HG03280 (cell line): ENCODE measurements around the gene R3HDM2.

ENCODE experiments used
- ATAC-seq: cut with Tn5 transposase; IDR thresholded peaks from one replicate; pipeline ENCODE4 v1.9.1; 2021; ENCODE audit warnings: mild to moderate bottlenecking, moderate library complexity; ENCODE audit not compliant: unreplicated experiment

R3HDM2 gene

DNA sequence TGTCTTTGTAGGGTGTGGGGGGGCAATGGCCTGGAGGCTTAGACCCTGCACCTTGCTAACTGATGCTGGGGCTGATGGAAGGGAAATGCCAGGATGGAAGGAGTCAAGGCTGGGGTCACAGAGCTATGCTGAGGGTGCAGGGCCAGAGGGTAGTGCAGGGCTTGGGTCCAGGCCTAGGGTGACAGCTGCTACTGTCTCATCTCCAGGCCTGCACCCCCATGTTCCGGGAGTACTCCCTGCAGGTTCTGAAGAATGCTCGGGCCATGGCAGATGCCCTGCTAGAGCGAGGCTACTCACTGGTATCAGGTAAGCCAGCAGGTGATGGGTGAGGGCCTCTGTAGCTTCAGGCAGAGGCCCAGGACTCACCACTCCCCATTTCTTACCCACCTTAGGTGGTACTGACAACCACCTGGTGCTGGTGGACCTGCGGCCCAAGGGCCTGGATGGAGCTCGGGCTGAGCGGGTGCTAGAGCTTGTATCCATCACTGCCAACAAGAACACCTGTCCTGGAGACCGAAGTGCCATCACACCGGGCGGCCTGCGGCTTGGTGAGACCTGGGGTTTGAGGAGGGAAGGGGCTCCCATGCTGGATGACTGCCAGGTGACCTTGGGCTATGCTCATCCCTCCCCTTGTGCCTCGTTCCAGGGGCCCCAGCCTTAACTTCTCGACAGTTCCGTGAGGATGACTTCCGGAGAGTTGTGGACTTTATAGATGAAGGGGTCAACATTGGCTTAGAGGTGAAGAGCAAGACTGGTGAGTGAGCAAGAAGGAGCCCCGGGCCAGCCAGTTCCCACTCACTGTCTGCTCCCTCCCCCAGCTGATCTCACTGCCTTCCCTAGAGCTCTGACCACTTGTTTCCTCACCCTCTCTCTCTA lies 197.2 kb downstream of the R3HDM2 start:
- ATAC-seq = no peak

DNA sequence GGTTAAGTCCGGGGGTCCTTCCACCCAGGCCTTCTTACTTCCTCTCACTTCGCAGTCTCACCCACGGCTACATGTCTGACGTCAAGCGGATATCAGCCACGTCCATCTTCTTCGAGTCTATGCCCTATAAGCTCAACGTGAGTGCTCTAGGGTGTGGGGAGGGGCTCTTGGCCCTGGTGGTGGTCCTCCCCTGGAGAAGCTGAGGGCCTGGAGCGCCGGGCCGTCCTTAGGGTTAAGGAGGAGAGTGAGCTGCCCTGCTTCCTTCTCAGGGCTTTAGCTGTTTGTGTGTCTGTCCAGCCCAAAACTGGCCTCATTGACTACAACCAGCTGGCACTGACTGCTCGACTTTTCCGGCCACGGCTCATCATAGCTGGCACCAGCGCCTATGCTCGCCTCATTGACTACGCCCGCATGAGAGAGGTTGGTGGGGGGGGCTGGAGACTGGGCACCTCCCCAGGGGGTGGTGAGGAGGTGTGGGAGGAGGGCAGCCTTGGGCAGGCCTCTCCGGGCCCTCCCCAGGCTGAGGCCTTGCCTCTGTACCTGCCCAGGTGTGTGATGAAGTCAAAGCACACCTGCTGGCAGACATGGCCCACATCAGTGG lies 198.6 kb downstream of the R3HDM2 start:
- ATAC-seq = no peak

DNA sequence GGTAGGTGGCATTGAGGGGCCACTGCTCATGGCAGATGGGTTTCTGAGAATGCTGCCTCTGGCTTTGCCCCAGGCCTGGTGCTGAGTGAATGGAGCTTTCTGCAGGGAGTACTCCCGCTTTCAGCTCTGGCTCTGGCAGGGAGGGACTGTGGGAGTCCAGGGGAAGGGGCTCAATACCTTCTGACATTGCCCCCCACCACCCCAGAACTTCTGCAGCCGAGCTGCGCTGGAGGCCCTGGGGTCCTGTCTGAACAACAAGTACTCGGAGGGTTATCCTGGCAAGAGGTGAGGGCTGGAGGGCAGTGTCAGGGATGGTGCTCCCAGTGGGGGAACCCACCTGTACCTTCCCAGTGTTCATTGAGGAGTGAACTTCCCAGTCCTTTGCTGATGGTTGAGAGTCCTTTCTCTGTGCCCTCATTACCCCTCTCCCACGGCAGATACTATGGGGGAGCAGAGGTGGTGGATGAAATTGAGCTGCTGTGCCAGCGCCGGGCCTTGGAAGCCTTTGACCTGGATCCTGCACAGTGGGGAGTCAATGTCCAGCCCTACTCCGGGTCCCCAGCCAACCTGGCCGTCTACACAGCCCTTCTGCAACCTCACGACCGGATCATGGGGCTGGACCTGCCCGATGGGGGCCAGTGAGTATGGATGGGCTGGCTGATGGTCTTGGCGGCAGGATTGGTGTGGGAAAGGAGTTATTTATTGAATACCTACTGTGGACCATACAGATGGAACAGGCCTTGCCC lies 199.4 kb downstream of the R3HDM2 start:
- ATAC-seq = no peak

DNA sequence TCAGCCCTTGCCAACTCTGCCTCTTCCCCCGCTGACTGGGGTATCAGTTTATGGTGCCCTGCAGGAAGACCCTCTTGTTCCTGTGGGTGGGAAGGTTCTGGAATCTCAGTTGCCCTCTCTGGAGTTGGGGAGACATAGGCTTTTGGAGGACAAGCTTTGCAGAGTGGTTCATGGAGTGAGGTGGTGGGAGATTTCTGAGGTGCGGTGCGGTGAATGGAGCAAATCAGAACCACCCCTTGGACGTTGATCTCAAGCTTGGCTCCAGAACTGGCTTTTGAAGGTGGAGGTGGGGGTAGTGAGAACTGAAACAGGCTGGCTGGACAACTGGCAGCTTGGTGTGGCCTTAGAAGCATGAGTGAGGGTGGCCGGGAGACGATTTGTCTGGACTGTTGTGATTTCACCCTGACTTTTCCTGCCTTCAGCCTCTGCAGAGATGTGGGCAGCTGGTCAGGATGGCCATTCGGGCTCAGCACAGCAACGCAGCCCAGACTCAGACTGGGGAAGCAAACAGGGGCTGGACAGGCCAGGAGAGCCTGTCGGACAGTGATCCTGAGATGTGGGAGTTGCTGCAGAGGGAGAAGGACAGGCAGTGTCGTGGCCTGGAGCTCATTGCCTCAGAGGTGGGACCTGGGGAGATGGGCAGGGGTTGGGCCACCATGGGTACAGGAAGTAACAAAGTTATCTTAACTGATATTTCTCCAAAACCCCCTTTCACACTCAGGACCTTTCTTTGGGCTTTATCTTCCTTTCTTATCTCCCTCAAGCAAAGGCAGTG lies 200.3 kb downstream of the R3HDM2 start:
- ATAC-seq = no peak

DNA sequence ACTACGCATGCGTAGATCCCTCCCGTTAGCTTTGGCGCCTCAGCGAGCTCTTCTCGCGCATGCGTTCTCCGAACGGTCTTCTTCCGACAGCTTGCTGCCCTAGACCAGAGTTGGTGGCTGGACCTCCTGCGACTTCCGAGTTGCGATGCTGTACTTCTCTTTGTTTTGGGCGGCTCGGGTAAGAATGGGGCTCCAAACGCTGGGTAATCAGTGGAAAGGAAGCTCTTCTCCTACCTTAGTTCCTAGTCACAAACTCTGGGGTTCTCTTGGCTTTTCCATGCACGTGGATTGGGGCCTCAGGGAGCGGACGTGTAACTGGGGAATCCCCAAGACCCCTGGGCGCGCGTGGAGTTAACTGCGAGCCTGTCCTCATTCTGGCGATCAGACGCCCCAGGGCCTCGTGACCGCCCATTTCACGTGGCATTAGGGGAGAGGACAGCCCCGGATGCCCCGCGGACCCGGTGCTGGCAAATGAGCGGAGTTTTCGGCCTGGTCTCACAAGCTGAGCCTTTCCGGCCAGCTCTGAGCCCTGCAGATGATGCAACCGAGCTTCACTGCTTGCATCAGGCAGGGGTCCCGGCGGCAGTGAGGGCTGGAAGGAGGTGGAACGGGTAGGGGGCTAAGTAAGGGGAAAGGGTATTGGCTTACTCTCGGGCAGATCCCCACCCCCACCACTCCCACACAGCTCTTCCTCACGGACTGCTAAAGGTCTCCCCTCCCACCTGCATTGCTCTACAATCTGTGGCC lies 201.0 kb downstream of the R3HDM2 start, which contains the start of gene SHMT2:
SHMT2 (plus strand) TSS at position 78 of the 747 bp plus-strand sequence; CDS start at position 146, 68 bp downstream.
- ATAC-seq = peak; percentile 70

DNA sequence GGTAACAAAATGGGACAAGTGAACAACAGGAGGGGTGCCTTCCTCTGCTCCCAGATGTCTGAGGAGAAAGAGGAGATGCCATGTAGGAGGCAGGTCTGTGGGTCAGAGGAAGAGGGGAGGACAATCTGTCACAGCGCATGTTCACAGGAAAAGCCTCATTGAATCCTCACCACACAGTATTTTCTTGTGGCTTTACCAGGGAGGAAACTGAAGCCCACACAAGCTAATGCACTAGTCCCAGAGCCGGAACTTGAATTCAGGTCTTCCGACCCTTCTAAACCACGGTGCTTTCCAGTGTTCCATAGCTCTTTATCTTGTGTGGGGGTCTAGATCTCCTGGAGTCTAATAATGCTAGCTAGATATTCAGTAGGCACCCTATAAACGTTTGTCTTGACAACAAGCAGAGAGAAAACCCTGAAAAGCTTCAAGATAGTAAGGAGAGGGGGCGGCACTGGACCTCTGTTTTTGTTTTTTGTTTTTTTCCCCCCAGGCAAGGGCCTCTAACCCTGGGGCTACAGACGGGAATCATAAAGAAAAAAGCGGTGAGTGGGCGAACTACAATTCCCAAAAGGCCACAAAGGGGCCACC lies 201.7 kb downstream of the R3HDM2 start:
- ATAC-seq = peak; percentile 0

DNA sequence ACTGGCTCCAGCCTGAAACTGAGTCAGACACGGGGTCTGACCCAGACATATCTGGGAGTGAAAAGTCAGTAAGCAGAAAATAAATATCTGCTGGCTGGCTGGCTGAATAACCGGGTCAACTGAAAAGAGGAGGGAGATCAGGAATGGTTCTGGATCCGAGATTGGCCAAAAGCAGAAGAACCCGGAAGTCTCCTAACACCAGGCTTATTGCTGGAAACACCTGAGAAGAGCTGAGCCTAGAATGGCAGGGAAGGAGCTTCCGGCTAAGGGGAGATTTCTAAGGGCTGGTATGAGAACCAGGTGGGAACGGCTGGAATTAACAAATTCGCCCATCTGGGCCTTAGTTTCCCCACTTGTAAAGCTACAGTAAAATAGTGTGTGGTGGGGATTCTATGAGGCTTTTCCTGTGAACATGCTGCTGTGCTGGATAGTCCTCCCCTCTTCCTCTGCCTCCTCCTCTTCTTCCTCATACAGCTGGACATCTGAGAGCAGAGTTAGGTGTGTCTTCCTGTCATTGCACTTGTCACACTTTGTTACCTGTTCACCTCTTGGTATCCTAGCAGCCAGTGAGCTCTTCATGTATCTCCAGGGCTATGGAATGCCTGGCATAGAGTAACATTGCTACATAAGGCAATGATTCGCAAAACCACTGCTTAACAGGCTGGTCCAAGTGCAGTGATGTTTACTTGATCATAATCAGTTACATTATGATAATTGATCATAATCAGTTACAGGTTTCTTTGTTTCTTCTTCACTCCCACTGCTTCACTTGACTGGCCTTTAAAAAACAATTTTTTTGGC lies 203.3 kb downstream of the R3HDM2 start:
- no peak for ATAC-seq

DNA sequence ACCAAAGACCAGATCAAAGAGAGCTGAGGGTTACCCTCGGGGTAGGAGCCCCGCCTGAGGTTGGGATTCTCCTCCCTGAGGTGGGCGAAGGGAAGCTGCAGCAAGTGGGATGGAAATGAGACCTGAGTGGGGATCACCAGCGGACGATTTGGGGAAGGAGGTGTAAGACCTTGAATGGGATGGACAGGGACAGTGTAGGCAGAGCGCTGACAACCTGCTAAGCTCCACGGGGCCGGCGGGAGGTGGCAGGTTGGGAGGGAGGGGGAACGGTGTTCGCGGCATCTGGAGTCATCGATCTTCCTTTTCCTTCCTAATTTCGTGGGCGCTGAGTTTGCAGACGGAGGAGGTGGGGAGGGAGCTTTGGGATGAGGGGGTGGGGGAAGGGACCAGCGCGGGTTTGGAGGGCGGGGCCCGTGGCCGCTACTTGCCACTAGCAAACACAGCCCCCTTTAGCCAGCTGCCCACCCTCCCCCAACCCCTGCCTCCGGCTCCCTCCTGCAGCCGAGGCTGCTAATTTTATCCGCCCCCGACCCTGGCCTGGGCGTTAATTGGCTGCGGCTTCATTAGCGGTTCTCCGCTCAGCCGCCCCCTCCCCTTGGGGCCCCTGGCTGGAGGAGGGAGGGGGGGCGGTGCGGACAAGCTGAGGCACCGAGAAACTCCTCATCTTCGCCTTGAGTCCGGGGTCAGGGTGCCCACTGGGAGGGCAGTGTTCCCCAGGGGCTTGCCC lies 204.1 kb downstream of the R3HDM2 start:
- no peak for ATAC-seq

DNA sequence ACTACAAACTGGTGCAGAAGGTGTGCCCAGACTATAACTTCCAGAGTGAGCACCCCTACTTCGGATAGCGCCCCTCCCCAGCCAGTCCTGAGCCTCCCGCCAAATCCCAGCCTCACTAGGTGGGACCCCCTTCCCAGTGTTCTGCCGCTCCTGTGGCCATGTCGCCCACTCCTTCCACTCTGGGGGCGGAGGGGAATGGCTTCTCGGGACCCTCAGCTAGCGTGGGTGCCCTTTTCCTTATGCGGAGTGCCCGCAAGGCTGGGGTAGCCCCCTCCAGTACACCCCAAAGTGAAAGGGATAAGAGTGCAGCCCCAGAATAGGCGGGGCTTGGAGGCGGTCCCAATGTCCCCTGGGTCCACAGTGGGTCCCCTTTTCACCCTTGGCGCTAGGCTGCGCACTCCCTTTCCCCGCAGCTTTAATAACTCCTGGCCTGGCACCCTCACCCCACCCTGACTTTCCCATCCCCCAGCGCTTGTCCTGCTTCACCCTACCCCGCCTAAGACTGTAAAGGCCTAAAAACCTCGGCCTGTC lies 205.1 kb downstream of the R3HDM2 start:
- ATAC-seq = no peak

DNA sequence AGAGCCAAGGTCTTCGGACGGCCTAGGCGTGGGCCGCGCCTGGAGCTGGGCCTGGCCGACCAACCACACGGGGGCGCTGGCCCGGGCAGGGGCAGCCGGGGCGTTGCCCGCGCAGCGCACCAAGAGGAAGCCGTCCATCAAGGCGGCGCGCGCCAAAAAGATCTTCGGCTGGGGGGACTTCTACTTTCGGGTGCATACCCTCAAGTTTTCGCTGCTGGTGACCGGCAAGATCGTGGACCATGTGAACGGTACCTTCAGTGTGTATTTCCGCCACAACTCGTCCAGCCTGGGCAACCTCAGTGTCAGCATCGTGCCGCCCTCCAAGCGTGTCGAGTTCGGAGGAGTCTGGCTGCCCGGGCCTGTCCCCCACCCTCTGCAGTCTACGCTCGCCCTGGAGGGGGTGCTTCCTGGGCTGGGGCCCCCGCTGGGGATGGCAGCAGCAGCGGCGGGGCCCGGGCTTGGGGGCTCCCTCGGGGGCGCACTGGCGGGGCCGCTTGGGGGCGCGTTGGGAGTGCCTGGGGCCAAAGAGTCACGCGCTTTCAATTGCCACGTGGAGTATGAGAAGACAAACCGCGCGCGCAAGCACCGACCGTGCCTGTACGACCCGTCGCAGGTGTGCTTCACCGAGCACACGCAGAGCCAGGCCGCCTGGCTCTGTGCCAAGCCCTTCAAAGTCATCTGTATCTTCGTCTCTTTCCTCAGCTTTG lies 205.7 kb downstream of the R3HDM2 start:
- ATAC-seq = no peak

DNA sequence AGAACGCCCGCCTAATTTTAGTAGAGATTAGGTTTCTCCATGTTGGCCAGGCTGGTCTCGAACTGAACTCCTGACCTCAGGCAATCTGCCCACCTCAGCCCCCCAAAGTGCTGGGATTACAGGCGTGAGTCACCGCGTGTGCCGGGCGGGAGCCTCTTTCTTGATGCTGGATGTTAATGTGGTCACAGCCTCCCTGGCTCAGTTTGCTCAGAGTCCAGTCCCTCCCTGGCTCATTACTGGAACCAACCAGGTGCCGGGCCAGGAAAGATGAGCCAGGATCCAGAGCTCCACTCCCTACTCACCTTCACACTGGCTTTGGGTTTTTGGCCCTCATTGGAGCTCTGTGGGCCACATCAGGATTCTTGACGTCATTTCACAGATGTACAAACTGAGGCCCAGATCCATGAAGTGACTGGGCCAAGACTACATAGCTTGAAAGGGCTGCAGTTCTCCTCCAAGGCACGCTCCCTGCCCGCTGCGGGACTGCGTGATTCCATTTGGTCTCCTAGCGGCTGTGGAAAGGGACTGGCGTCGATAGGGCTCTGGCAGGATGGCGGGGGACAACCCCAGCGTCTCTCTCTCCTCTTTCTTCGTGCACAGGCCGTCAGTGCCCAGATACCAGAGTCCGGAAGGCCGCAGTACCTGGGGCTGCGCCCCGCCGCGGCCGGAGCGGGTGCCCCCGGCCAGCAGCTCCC lies 206.4 kb downstream of the R3HDM2 start:
- no peak for ATAC-seq

DNA sequence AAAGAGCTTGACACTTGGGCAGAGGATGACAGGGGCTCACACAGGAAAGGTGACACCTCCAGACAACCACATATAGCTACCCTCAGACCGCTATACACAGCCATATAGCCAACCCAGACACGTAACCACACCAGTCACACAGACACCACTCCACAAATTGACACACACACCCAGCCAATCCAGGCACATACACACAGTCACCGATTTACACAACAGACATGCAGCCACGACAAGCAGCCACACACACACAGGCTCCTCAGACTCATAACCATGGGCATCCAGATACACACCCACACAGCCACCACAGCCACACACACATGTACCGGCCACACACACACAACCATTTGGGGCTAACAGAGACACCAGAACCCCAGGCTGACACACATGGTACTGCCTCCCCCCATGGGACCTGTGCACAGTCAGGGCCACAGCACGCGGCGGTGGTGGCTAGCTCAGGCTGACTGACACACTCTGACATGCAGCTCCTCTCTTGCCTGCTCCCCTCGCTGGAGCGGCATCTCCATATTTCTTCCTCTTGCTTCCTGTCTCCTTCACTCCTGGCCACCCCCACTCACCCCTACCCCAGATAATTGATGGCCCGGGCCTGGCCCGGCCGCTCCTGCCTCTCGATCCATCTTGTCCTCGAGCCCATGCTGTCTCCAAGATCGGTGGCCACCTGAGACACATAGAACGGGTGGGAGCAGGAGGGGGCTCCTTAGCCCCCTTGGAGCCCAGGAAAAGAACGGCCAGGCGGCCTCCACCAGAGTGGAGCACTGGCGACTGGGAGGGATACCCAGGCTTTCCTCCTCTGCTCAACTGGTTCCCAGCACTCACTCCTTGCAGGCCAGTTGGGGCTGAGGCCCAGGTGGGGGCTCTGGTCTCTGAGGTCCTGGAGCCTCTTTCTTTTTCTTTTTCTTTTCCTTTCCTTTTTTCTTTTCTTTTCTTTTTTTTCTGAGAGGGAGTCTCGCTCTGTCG lies 207.4 kb downstream of the R3HDM2 start:
- ATAC-seq = no peak

DNA sequence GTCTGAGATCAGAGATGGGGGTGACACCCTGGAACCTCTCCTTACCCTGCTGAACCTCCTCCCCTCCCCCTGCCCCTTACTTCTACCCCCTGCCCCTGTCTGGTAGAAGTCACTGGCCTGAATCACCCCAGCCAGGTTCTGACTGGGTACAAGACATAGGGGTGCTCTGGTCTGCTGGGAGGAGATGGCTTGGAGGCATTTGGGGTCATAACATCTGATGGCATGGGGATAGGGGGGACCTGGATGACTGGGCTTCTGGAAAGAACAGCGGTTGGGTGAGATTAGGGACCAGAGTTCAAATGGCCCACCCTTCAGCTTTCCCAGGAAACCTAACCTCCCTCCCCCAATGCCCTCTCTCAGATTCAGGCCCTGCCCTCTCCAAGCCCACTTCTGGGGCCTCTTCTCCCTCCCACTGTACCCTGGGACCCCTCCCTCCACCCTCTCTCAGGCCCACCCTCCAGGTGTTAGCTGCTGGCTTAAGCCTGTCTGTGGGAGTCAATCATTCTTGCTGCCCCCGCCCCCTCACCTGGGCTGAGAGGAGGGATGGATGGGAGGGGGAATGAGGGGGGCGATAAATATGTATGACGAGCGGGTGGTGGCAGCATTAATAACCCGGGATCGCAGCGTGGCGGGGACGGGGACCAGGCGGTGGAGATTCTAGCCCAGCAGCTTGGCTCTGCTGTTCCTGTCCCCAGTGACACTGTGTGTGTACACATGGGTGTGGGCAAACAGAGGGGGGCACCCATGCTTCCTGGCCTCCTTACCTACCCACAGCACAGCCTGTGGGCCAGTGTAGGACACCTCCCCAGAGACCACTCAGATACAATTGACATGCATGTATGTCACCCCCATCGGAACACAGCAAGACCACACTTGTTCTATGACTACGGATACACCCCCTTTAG lies 208.3 kb downstream of the R3HDM2 start:
- no peak for ATAC-seq

DNA sequence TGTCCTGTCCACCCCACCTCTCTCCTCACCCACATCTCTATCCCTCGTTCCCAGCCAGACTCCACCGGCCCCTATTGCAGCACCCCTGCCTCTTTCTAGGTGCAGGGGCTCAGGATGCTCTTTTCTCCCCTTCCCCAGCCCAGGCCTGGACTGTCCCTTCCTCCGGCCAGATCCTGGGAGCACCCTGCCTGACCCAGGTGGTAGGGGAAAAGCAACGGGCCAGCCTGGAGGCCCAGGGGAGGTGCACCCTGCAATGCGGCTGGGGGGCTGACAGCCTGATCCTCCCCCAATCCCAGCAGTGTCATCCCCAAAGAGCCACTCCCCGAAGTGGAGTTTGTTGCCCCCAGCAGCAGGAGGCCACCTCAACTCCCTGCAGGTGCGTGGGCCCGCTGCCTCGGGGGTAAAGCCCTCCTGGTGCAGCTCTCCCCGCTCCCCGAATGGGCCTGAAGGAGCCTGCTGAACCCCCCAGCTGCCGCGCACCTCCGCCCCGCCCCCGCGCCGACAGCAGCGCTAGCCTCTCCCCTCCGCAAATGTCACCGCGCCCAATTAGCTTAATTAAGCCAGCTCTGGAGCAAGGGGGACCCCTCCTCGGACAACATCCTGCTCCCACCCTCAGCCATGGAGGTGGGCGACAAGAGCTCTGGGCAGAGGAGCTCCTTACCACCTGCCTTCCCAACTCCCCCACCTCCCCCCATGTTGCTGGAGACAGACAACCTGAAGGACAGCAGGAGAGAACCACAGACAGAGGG lies 209.5 kb downstream of the R3HDM2 start:
- no peak for ATAC-seq
